ENCODE data around the gene REPIN1. TPM values are rescaled to one million over a fixed set of nuclear protein-coding genes. Genes with fewer than 3 reads are reported as not detected.

The REPIN1 gene
- total and polyA plus RNA-seq, 4 donors: 17.1 to 118 (median 55.1) TPM

- TF ChIP-seq CTCF (IDR thresholded peaks at IDR 0.05; ENCODE audit: low read depth, low read length, missing input control) (no peak), TAF1 (conservative IDR thresholded peaks at IDR 0.05) (no peak)
Measured at GRCh38 chr7:150321788-150322113, 46.9 kb upstream of the REPIN1 start (continued).

GRCh38 chr7:150322114-150322832 lies 46.3 kb upstream of the REPIN1 start:
- H3K36me3 ChIP-seq (ENCODE audit: control insufficient read depth in 4 of 4, insufficient read depth in 3 of 4, low read depth in 1 of 4, low read length in 3 of 4): peaks cover 0 to 4% (median 3%) of the 10 kb centered on the region in 4 donors
- DNase-seq (ENCODE audit: low spot score): no peak
- no peaks in the 10 kb centered on the region for H3K27me3 ChIP-seq (ENCODE audit: control insufficient read depth in 4 of 4, insufficient read depth in 4 of 4, low read length in 3 of 4)
- 28% methylated on average over 4 of the region's 4 CpGs for WGBS
- TF ChIP-seq ATF3 (IDR thresholded peaks at IDR 0.05) (no peak), YY1 (IDR thresholded peaks at IDR 0.05) (peak; percentile 90), SP1 (IDR thresholded peaks at IDR 0.05) (peak; percentile 21)
- no peaks in the 10 kb centered on the region for H3K9me3 ChIP-seq (ENCODE audit: control insufficient read depth in 4 of 4, low read length in 3 of 4)
- H3K4me3 ChIP-seq (ENCODE audit: low read depth in 1 of 3, low read length in 3 of 3): peak overlapping the region; percentile 59 to 82 (median 75)
- peaks cover 6 to 53% (median 28%) of the 10 kb centered on the region in 4 donors for H3K4me1 ChIP-seq (ENCODE audit: control insufficient read depth in 4 of 4, insufficient read depth in 4 of 4, low read length in 3 of 4)
- peak overlapping the region; percentile 84 to 96 for H3K27ac ChIP-seq (ENCODE audit: low read depth in 1 of 2, low read length in 2 of 2)
- H3K9ac ChIP-seq (ENCODE audit: low read depth in 1 of 2, low read length in 2 of 2): peak overlapping the region; percentile 84 to 98

- 2% methylated on average over 82 of the region's 82 CpGs for WGBS
- Histone ChIP-seq H3K4me1 (ENCODE audit: control insufficient read depth in 4 of 4, insufficient read depth in 4 of 4, low read length in 3 of 4) (peaks cover 6 to 53% (median 28%) of the 10 kb centered on the region in 4 donors), H3K36me3 (ENCODE audit: control insufficient read depth in 4 of 4, insufficient read depth in 3 of 4, low read depth in 1 of 4, low read length in 3 of 4) (peaks cover 2 to 9% (median 5%) of the 10 kb centered on the region in 4 donors), H3K4me3 (ENCODE audit: low read depth in 1 of 3, low read length in 3 of 3) (peak within 1 kb of the TSS; percentile 59 to 82 (median 75)), H3K27ac (ENCODE audit: low read depth in 1 of 2, low read length in 2 of 2) (peak within 1 kb of the TSS; percentile 84 to 96), H3K9me3 (ENCODE audit: control insufficient read depth in 4 of 4, low read length in 3 of 4) (no peaks in the 10 kb centered on the region), H3K27me3 (ENCODE audit: control insufficient read depth in 4 of 4, insufficient read depth in 4 of 4, low read length in 3 of 4) (no peaks in the 10 kb centered on the region), H3K9ac (ENCODE audit: low read depth in 1 of 2, low read length in 2 of 2) (peak within 1 kb of the TSS; percentile 84 to 98)
- TF ChIP-seq TAF1 (conservative IDR thresholded peaks at IDR 0.05): peak; percentile 7
- TF ChIP-seq HNF4G (IDR thresholded peaks at IDR 0.05): peak; percentile 12
- TF ChIP-seq RXRA (IDR thresholded peaks at IDR 0.05): peak; percentile 43 to 69
- no peak for TF ChIP-seq FOXA2 (IDR thresholded peaks at IDR 0.05)
- no peak for TF ChIP-seq MAX (IDR thresholded peaks at IDR 0.05)
- TF ChIP-seq CTCF (IDR thresholded peaks at IDR 0.05; ENCODE audit: low read depth, low read length, missing input control): no peak
- TF ChIP-seq FOXA1 (IDR thresholded peaks at IDR 0.05): no peak
- peak; percentile 47 for TF ChIP-seq NR2F2 (IDR thresholded peaks at IDR 0.05)
- peak; percentile 62 for TF ChIP-seq SP1 (IDR thresholded peaks at IDR 0.05)
- peak in 1 of 2 donors; percentile 57 for TF ChIP-seq RAD21 (IDR thresholded peaks at IDR 0.05)
- TF ChIP-seq GABPA (IDR thresholded peaks at IDR 0.05 in 1 of 2, conservative IDR thresholded peaks at IDR 0.05 in 1 of 2): peak in 1 of 2 donors; percentile 39
- no peak for TF ChIP-seq YY1 (IDR thresholded peaks at IDR 0.05)
- TF ChIP-seq HNF4A (conservative IDR thresholded peaks at IDR 0.05): peak in 1 of 2 donors; percentile 37
- no peak for TF ChIP-seq JUND (IDR thresholded peaks at IDR 0.05)
- peak; percentile 76 for DNase-seq (ENCODE audit: low spot score)
Measured at GRCh38 chr7:150322833-150323681, 45.6 kb upstream of the REPIN1 start, which contains the start of the genes ACTR3C and LRRC61. ACTR3C (minus strand) TSS chr7:150323545; CDS start chr7:150295296, 28,249 bp downstream. LRRC61 (plus strand) TSS chr7:150323355; CDS start chr7:150336862, 13,507 bp downstream.
